Left forelimb (tissue), 1 donor: Measurements from ENCODE around the gene COPS3.
"Not testable (repeated sequence)": the region's sequence is repeated elsewhere in the genome, so short reads cannot be mapped to it uniquely, and the experiment has no call there.

Experiments used
- DNase-seq: peaks from one replicate; pipeline ENCODE4 v3.0.0-alpha.2; 2018; ENCODE audit warnings: low spot score

The COPS3 gene

DNA sequence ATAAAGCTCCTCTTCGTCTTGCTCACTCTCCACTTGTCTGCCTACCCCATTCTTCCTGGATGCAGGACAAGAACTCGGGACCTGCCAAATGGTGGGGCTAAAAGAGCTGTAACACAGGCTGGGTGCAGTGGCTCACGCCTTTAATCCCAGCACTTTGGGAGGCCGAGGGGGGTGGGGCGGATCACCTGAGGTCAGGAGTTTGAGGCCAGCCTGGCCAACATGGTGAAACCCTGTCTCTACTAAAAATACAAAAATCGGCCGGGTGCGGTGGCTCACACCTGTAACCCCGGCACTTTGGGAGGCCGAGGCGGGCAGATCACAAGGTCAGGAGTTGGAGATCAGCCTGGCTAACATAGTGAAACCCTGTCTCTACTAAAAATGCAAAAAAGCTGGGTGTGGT, 20.6 kb upstream of the COPS3 start:
- not testable (repeated sequence) for DNase-seq

- no peak for DNase-seq
Observed at GRCh38 chr17:17300624-17301568, 19.9 kb upstream of the COPS3 start.

GRCh38 chr17:17298108-17298507, 17.1 kb upstream of the COPS3 start:
- DNase-seq: no peak

DNA sequence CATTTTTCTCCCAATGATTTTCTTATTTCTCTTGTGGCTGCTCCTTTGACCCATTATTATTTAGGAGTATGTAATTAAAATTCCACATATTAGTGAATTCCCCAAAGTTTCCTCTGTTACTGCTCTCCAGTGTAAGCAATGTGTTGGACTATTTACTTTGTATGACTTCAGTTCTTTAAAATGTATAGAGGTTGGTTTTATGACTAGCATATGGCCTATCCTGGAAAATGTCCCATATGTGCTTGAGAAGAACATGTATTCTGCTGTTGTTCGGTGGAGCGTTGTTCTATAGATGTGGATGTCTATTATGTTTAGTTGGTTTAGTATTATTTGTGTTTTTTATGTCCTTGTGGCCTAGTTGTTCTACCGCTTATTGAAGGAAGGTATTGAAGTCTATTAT, 16.2 kb upstream of the COPS3 start:
- DNase-seq: no peak

DNA sequence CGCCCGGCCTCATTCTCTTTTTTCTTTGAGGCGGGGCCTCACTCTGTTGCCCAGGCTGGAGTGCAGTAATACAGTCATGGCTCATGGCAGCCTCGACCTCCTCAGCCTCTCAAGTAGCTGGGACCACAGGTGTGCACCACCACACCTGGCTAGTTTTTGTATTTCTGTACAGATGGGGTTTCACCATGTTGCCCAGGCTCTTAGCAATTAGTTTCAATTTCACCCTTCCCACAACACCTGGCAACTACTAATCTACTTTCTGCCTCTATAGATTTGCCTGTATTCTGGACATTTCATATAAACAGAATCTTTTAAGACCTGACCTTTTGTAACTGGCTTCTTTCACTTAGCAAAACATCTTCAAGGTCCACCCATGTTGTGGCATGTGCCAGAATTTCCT, 14.1 kb upstream of the COPS3 start:
- DNase-seq: no peak

- no peak for DNase-seq
Observed at GRCh38 chr17:17289701-17290100, 8.7 kb upstream of the COPS3 start.

DNA sequence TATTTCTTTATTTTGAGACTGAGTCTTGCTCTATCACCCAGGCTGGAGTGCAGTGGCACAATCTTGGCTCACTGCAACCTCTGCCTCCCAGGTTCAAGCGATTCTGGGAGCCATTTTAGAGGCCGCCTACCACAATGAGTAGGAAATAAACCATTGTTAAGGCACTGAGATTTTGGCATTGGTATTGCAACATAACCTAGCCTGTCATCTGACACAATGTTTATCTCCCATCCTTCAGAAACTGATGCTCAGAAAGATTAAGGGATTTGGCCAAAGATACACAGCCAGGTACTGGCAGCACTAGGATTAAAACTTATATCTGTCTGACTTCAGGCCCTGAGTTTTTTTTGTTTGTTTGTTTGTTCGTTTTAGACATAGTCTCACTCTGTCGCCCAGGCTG, 8.0 kb upstream of the COPS3 start:
- no peak for DNase-seq

- no peak for DNase-seq
Observed at GRCh38 chr17:17285951-17286350, 4.9 kb upstream of the COPS3 start.

- no peak for DNase-seq
Observed at GRCh38 chr17:17279316-17279715, 1.7 kb downstream of the COPS3 start.

DNA sequence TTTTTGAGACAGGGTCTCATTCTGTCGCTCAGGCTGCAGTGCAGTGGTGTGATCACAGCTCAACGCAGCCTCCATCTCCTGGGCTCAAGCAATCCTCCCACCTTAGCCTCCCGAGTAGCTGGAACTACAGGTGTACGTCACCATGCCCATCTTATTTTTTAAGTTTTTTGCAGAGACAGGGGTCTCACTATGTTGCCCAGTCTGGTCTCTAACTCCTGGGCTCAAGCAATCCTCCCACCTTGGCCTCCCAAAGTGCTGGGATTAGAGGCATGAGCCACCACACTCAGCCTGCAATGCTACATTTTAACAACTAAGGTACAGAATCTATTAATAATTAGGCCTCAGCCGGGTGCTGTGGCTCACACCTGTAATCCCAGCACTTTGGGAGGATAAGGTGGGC, 3.6 kb downstream of the COPS3 start:
- not testable (repeated sequence) for DNase-seq

- no peak for DNase-seq
Observed at GRCh38 chr17:17275971-17276370, 5.1 kb downstream of the COPS3 start.

GRCh38 chr17:17269926-17270773, 10.9 kb downstream of the COPS3 start:
- no peak for DNase-seq

DNA sequence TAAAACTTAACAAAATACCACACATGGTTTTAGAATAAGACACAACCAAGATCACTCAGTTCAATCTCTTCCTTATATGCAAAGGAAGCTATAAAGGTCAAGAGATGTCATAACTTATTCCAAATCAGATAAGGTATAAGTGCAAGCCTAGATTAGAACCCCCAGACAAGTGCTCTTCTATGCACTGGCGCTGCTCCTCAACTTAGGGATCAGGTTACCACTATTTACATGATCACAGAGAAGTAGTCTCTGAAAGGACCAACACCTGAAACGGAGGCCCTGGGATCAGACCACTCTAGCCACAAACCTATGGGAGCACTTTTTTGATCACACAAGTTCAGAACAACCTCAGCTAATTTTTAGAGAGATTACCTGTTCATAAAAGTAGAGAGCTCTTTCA, 16.6 kb downstream of the COPS3 start:
- no peak for DNase-seq

GRCh38 chr17:17258998-17259397, 22.0 kb downstream of the COPS3 start:
- no peak for DNase-seq

- no peak for DNase-seq
Observed at GRCh38 chr17:17258011-17258410, 23.0 kb downstream of the COPS3 start.

DNA sequence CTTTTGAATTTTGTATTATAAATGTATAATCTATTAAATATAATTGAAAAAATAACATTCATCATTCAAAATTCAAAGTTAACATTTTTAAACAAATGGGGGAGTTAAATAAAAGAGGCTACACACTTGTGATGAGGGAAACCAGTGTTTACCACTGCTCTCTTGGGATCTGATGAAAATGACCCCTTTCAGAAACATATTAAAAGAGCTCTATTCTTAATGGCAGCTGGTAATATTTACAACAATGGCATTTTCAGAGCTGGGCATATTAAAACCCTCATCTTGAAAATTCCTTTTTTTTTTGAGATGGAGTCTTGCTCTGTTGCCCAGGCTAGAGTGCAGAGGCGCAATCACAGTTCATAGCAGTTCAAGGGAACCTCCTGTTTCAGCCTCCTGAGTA, 24.7 kb downstream of the COPS3 start:
- no peak for DNase-seq

DNA sequence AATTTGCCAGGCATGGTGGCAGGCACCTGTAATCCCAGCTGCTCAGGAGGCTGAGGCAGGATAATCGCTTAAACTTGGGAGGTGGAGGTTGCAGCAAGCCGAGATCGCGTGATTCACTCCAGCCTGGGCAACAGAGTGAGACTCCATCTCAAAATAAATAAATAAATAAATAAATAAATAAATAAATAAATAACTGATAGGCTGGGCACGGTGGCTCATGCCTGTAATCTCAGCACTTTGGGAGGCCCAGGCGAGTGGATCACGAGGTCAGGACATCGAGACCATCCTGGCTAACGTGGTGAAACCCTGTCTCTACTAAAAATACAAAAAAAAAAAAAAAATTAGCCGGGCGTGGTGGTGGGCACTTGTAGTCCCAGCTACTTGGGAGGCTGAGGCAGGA, 25.4 kb downstream of the COPS3 start:
- not testable (repeated sequence) for DNase-seq

- no peak for DNase-seq
Observed at GRCh38 chr17:17254036-17254435, 27.0 kb downstream of the COPS3 start.

DNA sequence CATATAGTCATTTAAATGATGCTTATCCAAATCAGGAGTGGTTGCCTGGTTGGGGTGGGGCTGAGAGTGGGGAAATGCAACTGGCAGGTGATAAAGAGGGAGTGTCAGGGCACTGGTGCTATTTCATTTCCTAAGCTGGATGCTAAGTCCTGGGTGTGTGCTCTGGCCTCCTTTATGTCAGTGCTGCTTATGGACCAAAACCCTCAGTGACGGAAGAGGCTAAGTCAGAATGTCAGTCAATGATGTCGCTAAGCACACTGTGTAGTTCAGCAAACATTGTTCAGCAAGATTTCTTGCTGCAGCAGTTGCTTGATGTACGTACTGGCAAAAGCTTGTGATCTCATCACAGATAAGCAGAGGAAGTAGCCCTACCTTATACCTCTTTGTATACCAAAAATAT, 27.6 kb downstream of the COPS3 start:
- DNase-seq: no peak

DNA sequence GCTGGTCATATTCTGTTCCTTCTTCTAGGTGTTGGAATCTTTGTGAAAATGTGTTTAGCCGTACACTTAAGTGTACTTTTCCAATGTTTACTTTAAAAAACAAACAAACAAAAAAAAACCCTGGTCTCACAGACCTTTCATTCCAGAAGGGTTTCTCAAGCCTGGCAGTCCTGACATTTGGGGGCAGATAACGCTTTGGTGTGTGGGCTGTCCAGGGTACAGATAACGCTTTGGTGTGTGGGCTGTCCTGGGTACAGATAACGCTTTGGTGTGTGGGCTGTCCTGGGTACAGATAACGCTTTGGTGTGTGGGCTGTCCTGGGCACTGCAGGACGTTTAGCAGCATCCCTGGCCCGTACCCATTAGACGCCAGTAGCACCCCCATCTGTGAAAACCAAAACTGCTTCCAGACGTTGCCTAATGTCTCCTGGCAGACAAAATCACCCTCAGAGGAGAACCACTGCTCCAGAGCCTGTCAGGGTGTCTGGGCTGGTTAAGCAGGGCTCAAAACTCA, 28.8 kb downstream of the COPS3 start:
- DNase-seq: no peak

DNA sequence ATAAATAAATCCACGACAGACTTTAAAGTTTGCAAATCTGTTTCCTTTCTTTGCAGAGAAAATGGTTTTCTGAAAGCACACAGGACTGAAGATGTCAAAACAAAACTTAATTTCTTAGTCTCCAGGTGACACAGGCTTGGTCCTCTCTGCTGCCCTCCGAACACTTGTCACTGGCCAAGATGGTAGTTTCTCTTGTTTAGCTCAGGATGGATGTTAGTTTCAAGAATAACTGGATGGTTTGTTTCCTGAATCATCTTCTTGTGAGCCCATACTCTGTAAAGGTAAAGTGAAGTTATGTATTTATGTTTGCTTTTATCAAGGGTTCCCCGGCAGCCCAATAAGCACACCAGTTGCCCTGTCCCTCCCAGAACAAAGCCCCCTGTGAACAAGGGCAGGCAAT, 34.2 kb downstream of the COPS3 start:
- DNase-seq: no peak

DNA sequence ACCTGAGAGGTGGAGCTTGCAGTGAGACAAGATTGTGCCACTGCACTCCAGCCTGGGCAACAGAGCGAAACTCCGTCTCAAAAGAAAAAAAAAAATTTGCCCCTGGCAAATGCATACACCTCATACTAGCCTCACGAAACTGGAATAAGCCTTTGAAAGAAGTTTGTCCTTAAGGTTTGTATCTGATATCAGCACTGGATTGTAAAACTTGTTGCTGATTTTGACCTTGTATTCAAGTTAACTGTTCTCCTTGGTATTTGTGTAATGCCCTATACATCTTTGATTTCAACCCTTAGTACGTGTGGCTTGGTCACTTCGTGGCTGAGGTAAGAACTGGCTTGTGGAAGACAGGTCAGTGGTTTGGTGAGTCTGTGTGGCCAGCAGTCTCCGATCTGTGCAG, 37.9 kb downstream of the COPS3 start:
- no peak for DNase-seq

DNA sequence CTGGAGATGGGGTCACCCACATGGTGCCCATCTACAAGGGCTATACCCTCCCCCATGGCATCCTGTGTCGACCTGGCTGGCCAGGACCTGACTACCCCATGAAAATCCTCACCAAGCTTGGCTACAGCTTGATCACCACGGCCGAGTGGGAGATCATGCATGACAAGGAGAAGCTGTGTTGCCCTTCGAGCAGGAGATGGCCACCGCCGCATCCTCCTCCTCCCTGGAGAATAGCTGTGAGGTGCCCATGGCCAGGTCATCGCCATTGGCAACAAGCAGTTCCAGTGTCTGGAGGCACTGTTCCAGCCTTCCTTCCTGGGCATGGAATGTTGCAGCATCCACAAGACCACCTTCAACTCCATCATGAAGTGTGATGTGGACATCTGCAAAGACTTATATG, 38.8 kb downstream of the COPS3 start:
- DNase-seq: no peak
